HG02884 (cell line): Measurements from ENCODE around the gene LGI4.
"Not testable (repeated sequence)": the region's sequence is repeated elsewhere in the genome, so short reads cannot be mapped to it uniquely, and the experiment has no call there.

Experiments used
- ATAC-seq: cut with Tn5 transposase; IDR thresholded peaks from one replicate; pipeline ENCODE4 v1.9.1; 2021; ENCODE audit warnings: mild to moderate bottlenecking, moderate library complexity; ENCODE audit not compliant: unreplicated experiment

Gene LGI4

DNA sequence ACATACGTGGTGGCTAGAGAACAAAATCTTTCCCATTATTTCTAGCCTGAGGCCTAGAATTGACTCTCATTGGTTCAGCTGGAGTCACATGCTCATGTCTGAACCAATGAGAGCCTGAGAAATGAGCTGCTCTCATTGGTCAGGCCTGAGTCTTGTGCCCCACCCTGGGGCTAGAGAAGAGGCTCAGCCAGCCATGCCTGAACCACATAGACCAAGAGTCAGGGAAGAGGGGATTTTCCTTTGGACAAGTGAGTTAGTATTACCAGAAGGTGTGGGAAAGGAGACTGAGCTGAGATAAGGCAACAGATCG is 26.5 kb upstream of the LGI4 start:
- ATAC-seq, result no peak

DNA sequence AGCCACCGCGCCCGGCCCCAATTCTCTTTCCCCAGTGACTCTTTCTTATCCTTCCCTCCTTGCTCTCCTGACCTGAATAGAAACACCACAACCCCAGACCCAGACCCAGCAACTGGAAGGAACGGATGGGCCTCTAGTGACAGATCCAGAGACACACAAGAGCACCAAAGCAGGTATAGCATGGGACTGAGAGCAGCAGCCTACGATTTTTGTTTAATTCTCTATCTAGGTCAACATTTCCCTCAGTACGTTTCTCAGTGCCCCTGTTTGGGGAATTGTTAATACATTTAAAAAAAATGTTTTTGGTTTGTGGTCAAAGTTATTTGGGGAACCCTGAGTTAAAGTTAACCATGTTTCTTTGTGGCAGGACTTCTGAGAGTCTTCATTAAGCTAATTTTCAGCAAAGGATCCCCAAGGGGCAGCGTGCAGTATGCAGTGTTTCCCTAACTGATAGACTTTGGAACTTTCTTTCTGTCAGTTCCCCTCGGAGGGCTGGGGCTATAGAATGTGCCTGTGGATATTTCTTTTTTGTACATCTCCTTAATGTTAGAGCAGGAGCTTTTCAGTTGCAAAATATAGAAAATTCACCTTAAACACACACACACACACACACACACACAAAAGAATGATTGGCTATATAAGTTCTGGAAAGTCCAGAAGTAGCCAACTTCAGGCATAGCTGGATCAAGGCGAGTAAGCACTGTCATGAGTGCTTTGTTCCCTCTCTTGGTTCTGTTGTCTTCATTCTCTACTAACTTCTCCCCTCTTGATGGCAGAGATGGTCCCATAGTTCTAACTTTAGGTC is 26.0 kb upstream of the LGI4 start:
- ATAC-seq, result no peak

DNA sequence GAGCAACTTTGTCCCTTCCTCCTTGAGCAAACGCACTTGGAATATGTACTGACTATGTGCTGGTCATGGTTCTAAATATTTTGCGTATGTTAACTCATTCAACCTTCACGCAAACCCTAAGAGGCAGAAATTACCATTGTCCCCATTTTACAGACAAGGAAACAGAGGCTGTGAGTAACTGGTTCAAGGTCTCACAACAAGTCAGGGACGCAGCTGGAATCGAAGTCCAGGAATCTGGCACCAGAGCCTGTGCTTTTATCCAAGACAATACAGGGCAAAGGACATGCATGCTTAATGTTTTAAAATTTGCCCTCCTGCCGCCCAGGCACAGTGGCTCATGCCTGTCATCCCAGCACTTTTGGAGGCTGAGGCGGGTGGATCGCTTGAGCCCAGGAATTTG is 24.7 kb upstream of the LGI4 start:
- ATAC-seq, result no peak

DNA sequence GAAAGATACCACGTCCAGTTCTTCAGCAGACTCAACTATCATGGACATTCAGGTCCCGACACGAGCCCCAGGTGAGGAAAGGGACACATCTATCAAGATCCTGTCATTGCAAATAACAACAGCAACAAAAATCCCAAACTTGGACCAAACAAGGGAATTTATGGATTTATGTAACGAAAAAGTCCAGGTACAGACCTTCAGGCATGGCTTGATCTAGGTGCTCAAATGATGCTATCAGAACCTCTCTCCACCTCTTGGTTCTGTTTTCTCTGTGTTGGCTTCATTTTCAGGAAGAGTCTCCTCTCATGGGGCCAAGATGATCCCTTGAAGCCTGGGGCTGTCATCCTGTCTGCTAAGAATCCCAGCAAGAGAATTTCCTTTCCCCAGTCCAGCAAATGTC is 22.6 kb upstream of the LGI4 start:
- ATAC-seq, result no peak

DNA sequence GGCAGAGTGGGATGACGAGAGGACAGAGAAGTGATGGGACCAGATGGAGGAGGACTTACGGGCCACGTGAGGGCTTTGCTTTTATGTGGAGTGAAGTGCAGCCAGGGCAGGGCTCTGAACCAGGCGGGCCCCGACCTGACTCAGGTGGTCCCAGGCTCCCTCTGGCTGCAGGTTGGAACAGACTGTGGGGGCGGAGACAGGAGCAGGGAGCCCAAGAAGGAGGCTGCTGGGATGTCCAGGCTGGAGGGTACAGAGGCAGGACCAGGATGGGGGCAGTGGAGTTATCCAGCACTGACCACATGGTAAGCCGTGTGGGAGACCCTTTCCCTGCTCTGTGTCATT is 21.8 kb upstream of the LGI4 start:
- ATAC-seq, result no peak

DNA sequence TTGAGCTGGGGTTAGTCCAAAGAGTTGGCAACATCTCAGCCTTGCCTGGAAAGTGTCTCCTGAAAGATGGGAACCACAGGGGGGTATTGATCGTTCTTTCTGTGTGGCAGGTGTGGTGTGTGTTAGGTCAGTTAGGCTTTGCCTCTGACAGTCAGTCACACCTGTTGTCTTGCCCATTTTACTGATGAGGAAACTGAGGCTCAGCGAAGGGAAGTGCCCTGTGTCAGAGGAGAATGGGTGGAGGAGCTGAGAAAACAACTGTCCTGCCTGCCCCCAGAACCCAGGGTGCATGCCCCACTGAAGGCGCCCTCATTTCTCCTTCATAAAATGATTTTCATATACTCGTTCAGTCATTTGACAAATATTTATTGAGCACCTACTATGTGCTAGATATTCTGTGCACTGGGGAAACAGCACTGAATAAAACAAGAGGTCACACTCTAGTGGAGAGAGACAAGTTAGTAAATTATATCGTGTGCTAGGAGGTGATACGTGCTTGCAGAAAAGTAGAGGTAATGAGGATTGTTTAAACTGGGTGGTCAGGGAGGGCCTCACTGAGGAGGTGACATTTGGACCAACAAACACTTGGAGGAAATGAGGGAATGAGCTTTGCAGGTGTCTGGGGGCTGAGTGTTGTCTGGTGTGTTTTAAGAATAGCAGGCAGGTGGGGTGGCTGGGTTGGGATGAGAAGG is 21.3 kb upstream of the LGI4 start:
- no peak for ATAC-seq

DNA sequence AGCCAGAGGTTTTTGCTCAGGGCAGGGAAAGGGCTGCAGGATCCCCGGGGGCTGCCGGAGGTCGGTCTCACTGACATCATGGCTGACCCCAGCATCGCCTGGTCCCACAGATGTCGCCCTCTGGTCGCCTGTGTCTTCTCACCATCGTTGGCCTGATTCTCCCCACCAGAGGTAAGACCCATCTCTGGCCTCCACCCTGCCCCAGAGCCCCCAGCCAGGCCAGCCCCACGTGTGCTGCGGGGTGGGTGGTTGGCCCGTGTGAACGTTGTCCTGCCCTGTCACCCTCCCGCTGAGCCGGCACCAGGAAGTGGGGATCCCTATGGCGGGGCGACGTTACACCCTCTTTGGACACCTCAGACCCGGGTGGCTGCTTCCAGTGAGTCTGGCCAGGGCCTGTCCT is 20.6 kb upstream of the LGI4 start:
- no peak for ATAC-seq

DNA sequence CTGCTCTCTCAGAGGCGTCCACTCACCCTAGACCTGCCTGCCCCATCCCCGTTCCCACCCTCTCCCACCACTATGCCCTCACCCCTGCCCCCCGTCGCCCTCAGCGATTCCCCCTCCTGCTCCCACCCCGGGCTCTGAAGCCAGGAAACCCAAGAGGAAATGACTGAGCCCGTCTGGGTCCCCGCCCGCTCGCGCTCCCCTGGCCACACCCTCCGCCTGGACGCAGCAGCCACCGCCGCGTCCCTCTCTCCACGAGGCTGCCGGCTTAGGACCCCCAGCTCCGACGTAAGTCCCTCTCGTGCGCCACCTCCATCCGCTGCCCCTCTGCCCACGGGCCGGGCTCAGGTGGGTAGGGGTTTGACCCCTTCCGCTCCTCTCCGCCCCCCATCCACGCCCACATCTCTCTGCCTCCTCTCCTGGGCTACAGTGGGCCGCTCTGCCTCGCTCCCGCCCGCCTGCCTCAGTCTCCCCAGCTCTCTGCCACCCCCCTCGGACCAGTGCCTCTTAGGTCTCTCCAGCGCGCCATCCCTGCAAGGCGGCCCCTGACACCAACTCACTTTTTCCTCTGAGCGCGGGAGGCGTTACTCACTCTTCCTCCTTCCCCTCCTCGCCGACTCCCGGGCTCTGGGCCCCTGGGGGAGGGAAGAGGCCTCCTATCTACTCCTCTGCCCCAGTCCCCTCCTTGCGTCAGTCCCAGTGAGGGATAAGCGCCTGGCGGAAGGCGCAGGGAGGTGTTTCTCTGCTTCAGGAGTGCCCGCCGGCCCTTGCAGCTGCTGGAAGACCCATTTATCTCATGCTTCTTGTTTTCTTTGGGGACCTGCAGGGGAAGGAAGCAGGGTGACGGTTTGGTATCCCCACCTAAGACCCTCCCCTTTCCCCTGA is 19.9 kb upstream of the LGI4 start, which contains the start of gene FXYD5:
FXYD5 (plus strand) TSS at position 211 of the 882 bp plus-strand sequence. CDS start 816 bp downstream, outside the sequence.
- no peak for ATAC-seq

DNA sequence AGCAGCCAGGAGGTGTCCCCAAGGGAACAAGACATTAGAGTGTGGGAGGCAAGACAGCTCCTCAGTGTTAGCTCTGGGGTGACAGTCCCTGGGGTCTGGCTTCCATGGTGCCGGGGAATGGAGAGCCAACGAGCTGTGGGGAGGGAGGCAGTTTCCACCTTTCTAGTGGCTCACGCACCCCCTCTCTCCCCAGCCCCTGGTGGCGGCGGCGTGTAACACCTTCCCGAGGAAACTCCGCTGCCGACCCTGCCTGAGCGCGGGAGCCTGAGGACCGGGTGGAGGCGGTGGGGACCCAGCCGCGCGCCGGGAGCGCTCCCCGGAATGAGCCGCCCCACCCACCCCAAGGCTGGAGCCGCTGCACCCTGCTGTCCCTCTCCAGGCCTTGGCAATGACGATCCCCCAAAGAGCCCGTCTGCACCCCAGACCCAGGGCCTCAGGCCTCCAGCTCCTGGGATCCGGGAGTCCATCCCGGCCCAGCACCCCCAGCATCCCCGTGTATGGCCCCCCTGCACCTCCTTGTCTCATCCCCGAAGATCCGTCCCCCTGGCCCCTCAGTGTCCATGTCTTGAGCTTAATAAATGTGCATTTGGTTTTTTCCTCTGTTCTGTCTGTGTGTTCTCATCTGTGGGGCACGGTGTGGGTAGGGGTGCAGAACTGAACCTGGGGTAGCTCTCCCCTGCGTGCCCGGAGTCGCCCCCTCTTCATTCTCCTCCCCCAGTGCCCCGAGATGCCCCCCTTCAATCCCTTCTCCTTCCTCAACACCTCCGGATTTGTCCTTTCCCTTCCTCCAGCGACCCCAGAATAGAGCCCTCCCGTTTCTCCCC is 19.1 kb upstream of the LGI4 start:
- ATAC-seq, result no peak

DNA sequence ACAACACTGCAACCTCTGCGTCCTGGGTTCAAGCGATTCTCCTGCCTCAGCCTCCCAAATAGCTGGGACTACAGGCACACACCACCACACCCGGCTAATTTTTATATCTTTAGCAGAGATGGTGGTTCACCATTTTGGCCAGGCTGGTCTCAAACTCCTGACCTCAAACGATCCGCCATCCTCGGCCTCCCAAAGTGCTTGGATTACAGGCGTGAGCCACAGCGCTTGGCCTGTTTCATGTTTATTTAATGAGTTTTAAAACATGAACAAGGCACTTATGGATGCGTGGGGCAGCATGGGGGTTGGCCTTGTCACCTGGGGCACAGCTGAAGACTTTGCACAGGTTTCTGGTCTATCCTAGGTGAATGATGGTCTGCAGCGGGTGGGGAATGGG is 18.3 kb upstream of the LGI4 start:
- ATAC-seq, result not testable (repeated sequence)

DNA sequence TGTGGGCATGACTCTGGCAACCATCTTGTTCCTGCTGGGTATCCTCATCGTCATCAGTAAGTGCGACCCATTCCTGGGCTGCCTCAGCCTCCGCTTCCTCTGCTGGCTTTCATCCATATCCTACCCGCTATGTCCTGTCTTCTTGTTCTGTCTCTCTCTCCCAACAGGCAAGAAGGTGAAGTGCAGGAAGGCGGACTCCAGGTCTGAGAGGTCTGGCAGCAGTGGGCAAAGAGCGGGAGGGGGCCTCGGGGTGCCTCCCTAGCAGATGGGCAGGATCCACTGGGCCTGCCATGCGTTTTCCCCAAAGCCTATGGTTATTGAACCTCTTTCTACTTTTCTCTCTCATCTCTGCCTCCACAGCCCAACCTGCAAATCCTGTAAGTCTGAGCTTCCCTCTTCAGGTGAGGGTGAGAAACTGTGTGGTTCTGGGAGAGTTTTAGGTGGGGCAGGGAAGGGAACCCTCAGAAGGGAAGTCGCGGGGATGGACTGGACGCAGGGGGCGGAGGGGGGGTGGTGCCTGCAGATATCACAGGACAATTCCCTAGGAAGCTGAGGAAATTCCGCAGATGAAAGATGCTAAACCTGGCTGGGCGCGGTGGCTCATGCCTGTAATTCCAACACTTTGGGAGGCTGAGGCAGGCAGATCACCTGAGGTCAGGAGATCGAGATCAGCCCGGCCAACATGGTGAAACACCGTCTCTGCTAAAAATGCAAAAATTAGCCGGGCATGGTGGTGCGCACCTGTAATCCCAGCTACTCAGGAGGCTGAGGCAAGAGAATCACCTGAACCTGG is 16.6 kb upstream of the LGI4 start:
- ATAC-seq, result no peak

DNA sequence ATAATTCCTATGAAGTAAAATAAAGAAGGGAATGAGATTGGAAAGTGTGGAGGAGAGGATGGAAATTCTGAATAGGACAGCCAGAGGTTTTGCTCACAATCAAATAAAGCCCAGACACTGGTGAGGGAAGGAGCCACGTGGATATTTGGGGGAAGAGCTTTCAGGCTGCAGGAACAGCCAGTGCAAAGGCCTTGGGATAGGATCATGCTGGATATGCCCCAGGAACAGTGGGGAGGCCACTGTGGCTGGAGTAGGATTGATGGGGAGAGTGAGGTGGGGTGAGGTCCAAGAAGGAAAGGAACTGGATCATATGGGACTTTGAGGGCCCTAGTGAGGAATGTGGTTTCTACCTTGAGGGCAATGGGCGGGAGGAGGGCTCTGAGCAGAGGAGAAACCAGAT is 15.6 kb upstream of the LGI4 start:
- ATAC-seq, result no peak

DNA sequence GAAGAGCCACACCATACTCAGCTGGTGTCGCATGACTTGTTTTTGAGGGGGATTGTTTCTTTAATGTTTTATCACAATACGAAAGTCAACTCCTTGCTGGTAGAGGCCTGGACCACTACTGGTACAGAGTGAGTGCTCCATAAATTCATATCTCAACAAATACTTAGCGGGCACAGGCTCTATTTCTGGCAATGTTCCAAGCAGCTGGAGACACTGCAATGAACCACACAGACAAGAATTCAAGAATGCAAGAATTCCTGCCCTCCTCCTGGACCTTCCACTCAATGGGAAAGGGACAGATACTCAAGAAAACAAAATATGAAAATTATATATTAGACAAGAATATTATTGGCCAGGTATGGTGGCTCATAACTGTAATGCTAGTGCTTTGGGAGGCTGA is 14.6 kb upstream of the LGI4 start:
- ATAC-seq, result no peak

DNA sequence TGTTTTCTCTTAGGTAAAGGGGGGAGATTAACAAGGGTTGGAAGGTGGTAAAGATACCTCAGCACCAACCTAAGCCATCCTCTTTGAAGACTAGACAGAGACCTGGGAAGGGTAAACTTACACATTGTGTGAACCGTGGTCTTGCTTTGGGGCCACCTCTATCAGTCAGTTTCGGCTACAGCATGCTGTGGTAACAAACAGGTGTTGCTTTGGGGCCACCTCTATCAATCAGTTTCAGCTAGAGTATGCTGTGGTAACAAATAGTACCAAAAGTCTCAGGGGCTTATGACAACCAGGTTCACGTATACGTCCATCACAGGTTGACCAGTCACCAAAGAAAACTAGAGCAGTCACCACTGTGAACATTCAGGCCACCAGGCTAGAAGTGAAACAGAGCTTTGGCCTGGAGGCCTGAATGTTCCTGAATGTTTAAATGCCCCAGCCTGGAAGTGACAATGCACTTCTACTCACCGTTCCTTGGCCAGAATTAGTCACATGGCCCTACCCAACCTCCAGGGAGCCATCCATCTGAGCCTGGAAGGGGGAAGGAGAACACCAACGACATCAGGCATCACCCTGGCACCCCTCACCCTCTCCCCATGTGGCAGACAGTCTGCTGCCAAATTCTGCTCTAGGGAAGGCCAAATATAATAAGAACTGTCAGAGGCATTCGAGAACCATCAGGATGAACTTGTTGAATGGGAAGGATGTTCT is 12.0 kb upstream of the LGI4 start:
- ATAC-seq, result no peak

DNA sequence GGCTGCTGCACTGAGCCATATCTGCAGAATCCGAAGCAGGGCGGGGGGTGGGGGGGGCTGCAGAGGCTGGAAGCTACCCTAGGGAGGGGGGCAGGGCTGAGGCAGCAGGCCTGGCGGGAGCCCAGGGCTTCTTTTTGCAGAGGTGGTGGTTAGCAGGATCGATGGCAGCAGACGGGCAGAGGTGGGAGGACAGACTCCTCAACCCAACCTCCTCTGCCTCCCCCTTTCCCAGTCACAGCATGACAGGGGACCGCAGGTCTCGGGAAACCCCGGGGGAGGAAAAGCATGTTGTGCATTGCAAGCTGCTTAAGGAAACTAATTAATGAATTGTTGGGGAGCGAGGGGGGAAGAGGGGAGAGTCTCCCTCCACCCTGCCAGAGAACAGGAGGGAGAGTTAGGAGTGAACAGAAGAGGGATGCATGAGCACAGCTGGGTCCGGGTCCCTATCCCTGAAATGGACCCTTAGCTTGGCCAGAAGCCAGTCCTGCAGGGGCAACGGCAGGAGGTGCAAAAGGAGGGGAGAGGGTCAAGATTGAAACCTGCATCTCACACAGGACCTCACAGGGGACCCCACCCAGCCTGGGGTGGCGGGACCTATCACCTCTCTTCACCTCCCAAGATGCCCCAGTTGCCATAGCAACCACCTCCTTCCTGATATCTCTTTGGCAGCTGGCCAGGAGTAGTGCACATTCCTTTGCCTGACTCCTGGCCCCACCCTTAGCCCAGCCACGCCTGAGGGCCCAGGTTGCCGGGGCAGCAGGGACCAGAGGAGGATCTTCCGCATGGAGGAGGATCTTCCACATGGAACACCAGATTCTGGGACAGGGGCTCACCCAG is 10.0 kb upstream of the LGI4 start:
- ATAC-seq, result no peak

DNA sequence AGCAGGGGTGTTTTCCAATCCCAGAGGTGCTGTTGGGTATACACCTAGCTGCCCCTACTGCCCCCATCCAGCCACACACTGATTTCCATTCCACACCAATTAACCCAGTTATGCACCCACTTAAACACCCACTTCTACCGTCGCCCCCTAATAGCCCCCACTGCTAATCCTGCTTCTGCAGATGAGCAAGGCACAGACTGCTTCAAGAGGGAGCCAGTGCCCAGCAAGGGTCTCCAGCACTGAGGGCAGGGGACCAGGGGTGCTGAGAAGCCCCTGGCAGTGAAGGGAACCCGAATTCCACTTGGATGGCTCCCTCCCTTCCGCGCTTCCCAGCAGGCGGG is 9.4 kb upstream of the LGI4 start:
- ATAC-seq, result no peak

DNA sequence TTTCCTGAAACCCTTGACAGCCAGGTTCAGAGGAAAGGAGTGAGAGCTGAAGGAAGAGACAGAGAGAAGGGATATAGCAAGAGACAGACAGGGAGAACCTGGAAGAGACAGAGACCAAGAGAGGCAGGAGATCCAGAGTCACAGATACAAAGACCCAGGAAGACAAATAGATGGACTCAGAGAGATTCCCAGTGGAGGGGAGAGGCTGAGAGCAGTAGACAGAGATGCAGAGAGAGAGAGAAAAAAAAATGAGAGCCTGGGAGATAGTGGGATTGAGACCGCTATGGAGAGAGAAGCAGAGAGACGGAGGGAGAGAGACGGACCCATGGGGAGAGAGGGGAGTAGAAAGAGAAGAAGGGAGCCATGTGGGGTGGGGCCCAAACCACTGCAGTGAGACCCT is 9.0 kb upstream of the LGI4 start:
- ATAC-seq, result no peak

DNA sequence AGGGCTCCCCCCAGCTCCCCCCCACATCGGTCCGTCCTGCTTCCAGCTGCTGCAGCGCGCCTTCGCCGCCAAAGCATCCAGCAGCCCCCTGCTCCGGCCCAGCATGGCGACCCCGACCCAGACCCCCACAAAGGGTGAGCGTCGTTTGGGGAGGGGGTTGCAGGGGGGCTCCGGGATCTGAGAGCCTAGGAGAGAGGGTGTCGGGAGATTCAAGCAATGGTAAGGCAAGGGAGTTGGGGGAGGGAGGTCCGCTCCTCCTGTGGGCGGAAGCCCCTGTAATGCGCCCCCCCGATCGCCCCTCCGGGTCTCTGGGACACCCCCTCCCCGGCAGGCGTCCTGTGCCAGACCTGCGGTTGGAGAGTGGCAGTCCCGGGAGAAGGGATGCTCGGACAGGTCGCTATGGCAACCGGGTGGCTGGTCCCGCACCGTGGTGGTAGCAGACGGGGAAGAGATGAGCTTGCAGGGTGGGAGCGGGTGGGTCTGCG is 8.4 kb upstream of the LGI4 start, which contains the start of gene FXYD7:
FXYD7 (plus strand) TSS at position 25 of the 485 bp plus-strand sequence; CDS start at position 104, 79 bp downstream.
- no peak for ATAC-seq
